ENCODE data around the gene JAKMIP3. TPM values are rescaled to one million over a fixed set of nuclear protein-coding genes. Genes with fewer than 3 reads are reported as not detected.

Gene JAKMIP3
- total and polyA plus RNA-seq, 12 donors: 0.18 to 7.0 (median 0.79) TPM

DNA sequence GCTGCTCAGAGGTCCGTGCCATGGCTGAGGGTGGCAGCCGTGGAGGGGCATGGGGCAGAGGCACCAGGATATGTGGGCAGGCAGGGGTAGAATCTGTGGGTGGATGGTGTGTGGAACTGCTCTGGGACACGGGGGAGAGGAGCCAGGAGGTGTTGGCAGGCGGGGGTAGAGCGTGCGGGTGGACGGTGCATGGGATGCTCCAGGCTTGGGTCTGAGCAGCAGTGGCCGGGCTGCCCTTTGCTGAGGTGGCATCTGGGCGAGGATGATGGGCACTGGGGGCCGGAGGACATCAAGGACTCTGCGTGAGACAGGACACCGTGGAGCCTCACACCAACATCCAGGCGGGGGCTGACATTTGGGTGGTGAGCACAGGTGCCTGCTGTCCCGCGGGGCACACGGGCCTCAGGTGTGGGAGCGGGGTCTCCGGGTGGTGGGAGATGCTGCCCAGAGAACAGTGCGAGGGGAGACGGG is 46.2 kb downstream of the JAKMIP3 start:
- Histone ChIP-seq H3K27me3 (no peaks in the 10 kb centered on the region), H3K9me3 (replicated peaks in 1 of 3) (no peaks in the 10 kb centered on the region), H3K4me1 (replicated peaks in 1 of 2) (no peaks in the 10 kb centered on the region), H3K27ac (no peak overlapping the region), H3K36me3 (replicated peaks in 1 of 2) (no peaks in the 10 kb centered on the region), H3K4me3 (no peak overlapping the region)
- intact Hi-C loops (cut with DNase I): no loop called here
- peak in 6 of 7 donors; percentile 4 to 31 (median 11) for DNase-seq
- WGBS, 4 donors: 86 to 94% (median 93%) methylated on average over 13 to 20 of the region's 20 CpGs
- TF ChIP-seq POLR2A (IDR thresholded peaks at IDR 0.05): no peak
- TF ChIP-seq, protein P1, sequence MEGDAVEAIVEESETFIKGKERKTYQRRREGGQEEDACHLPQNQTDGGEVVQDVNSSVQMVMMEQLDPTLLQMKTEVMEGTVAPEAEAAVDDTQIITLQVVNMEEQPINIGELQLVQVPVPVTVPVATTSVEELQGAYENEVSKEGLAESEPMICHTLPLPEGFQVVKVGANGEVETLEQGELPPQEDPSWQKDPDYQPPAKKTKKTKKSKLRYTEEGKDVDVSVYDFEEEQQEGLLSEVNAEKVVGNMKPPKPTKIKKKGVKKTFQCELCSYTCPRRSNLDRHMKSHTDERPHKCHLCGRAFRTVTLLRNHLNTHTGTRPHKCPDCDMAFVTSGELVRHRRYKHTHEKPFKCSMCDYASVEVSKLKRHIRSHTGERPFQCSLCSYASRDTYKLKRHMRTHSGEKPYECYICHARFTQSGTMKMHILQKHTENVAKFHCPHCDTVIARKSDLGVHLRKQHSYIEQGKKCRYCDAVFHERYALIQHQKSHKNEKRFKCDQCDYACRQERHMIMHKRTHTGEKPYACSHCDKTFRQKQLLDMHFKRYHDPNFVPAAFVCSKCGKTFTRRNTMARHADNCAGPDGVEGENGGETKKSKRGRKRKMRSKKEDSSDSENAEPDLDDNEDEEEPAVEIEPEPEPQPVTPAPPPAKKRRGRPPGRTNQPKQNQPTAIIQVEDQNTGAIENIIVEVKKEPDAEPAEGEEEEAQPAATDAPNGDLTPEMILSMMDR (IDR thresholded peaks at IDR 0.05): no peak

- intact Hi-C loops (cut with DNase I): no loop called here
- 87 to 97% (median 93%) methylated on average over 10 of the region's 10 CpGs for WGBS, 4 donors
These were observed 46.9 kb downstream of the JAKMIP3 start for GRCh38 chr10:132112611-132113010.

DNA sequence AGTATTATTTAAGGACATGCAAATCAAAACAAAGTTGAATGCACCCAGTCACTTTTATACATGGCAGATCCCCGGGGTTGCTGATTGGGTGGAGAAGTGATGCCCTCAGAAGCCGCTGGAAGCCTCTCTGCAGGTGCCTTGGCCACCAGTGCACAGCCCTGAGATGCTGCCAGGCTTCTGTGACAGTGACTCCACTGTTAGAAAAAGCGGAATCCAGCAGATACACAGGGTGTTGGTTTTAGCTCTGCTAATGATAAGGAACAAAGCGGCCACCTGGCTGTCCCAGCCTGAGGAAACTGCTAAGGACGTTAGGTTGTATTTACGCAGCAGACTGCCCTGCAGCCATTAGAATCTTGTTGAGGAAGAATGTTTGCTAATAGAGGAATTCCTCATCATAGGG is 47.5 kb downstream of the JAKMIP3 start:
- Histone ChIP-seq H3K27me3 (no peaks in the 10 kb centered on the region), H3K4me3 (no peak overlapping the region), H3K36me3 (replicated peaks in 1 of 2) (no peaks in the 10 kb centered on the region), H3K9me3 (replicated peaks in 1 of 3) (no peaks in the 10 kb centered on the region), H3K27ac (no peak overlapping the region), H3K4me1 (replicated peaks in 1 of 2) (no peaks in the 10 kb centered on the region)
- TF ChIP-seq, protein P1 (IDR thresholded peaks at IDR 0.05): no peak
- TF ChIP-seq POLR2A (IDR thresholded peaks at IDR 0.05): no peak
- peak in 4 of 7 donors; percentile 4 to 41 (median 6) for DNase-seq
- intact Hi-C loops (cut with DNase I): no loop called here
- WGBS, 4 donors: 69 to 86% (median 74%) methylated on average over 6 of the region's 6 CpGs

More at GRCh38 chr10:132112611-132113010, 46.9 kb downstream of the JAKMIP3 start:
- H3K27me3 ChIP-seq: no peaks in the 10 kb centered on the region
- no peaks in the 10 kb centered on the region for H3K36me3 ChIP-seq (replicated peaks in 1 of 2)
- H3K4me3 ChIP-seq: no peak overlapping the region
- no peaks in the 10 kb centered on the region for H3K9me3 ChIP-seq (replicated peaks in 1 of 3)
- peak in 3 of 7 donors; percentile 1 to 2 (median 1) for DNase-seq
- H3K4me1 ChIP-seq (replicated peaks in 1 of 2): no peaks in the 10 kb centered on the region
- H3K27ac ChIP-seq: no peak overlapping the region
- TF ChIP-seq, protein P1 (IDR thresholded peaks at IDR 0.05): no peak
- no peak for TF ChIP-seq POLR2A (IDR thresholded peaks at IDR 0.05)

DNA sequence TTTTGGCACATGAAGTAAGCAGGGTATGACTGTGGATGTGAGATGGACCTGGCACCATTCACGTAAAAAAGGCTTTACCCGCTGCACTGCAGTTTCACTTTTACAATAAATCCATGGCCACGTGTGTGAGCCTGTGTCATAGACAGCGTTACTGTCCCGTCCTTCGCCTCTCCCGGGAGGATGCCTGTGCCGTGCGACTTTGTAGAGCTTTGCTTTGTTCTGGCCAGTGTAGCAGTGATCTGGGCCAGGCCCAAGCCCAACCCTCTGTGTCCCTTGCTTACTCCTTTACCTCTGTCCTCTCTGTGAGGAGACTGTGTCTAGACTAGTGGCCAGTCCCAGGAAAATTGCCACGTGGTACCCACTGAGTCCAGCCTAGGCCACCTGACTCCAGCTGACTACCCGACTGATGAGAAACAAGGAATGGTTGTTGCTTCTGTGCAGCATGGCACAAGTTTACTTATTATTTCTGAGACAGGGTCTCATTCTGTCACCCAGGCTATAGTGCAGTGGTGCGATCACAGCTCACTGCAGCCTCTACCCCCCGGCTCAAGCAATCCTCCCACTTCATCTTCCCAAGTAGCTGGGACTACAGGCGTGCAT is 48.1 kb downstream of the JAKMIP3 start:
- TF ChIP-seq POLR2A (IDR thresholded peaks at IDR 0.05): no peak
- TF ChIP-seq, protein P1 (IDR thresholded peaks at IDR 0.05): no peak
- peak in 4 of 7 donors; percentile 2 to 5 (median 4) for DNase-seq
- H3K36me3 ChIP-seq (replicated peaks in 1 of 2): no peaks in the 10 kb centered on the region
- H3K4me3 ChIP-seq: no peak overlapping the region
- no peaks in the 10 kb centered on the region for H3K9me3 ChIP-seq (replicated peaks in 1 of 3)
- 87 to 93% (median 92%) methylated on average over 14 of the region's 14 CpGs for WGBS, 4 donors
- intact Hi-C loops (cut with DNase I): no loop called here
- H3K4me1 ChIP-seq (replicated peaks in 1 of 2): no peaks in the 10 kb centered on the region
- no peaks in the 10 kb centered on the region for H3K27me3 ChIP-seq
- H3K27ac ChIP-seq: no peak overlapping the region

Data from adrenal gland (tissue), 12 donors.